HL-60/S4 treated with phorbol 12-myristate 13-acetate at 8.2 ng/mL for 4 days and 3 days (cell line): ENCODE data around the gene RAD1.

ENCODE experiments used
- in situ Hi-C: fragments of 300-500 bp; cut with MboI; formaldehyde crosslinking; loops from 2 replicates; pipeline ENCODE4 v1.15.0; 2022; ENCODE audit warnings: low sequenced_read_pairs

RAD1 gene

GRCh38 chr5:34916518-34916917, 1.2 kb upstream of the RAD1 start:
- in situ Hi-C loops: no loop called here

- in situ Hi-C loops: no loop called here
Observed at GRCh38 chr5:34915856-34916192, 520 bp upstream of the RAD1 start.

- in situ Hi-C loops: no loop called here
Observed at GRCh38 chr5:34914671-34915138, 599 bp downstream of the RAD1 start.

GRCh38 chr5:34913072-34913471, 2.2 kb downstream of the RAD1 start:
- in situ Hi-C loops: no loop called here

GRCh38 chr5:34905564-34905963, 9.7 kb downstream of the RAD1 start:
- in situ Hi-C loops: no loop called here

GRCh38 chr5:34903260-34903659, 12.0 kb downstream of the RAD1 start:
- in situ Hi-C loops: no loop called here

GRCh38 chr5:34900652-34901051, 14.7 kb downstream of the RAD1 start:
- in situ Hi-C loops: no loop called here

GRCh38 chr5:34899066-34899465, 16.2 kb downstream of the RAD1 start:
- in situ Hi-C loops: loop anchor here (25.0 kb wide), 1 partner anchor 412 kb away; no protein-coding TSS in a partner anchor

- in situ Hi-C loops: loop anchor here (25.0 kb wide), 1 partner anchor 411 kb away; no protein-coding TSS in a partner anchor
Observed at GRCh38 chr5:34898258-34898895, 16.9 kb downstream of the RAD1 start.

GRCh38 chr5:34897646-34898045, 17.7 kb downstream of the RAD1 start:
- in situ Hi-C loops: loop anchor here (25.0 kb wide), 1 partner anchor 410 kb away; no protein-coding TSS in a partner anchor

- in situ Hi-C loops: loop anchor here (25.0 kb wide), 1 partner anchor 409 kb away; no protein-coding TSS in a partner anchor
Observed at GRCh38 chr5:34895641-34896419, 19.5 kb downstream of the RAD1 start.

GRCh38 chr5:34894716-34895115, 20.6 kb downstream of the RAD1 start:
- in situ Hi-C loops: loop anchor here (25.0 kb wide), 1 partner anchor 407 kb away; no protein-coding TSS in a partner anchor

GRCh38 chr5:34892414-34892813, 22.9 kb downstream of the RAD1 start:
- in situ Hi-C loops: loop anchor here (25.0 kb wide), 1 partner anchor 405 kb away; no protein-coding TSS in a partner anchor

- in situ Hi-C loops: loop anchor here (25.0 kb wide), 1 partner anchor 405 kb away; no protein-coding TSS in a partner anchor
Observed at GRCh38 chr5:34891981-34892380, 23.3 kb downstream of the RAD1 start.

GRCh38 chr5:34889394-34889793, 25.9 kb downstream of the RAD1 start:
- in situ Hi-C loops: loop anchor here (25.0 kb wide), 1 partner anchor 402 kb away; no protein-coding TSS in a partner anchor

- in situ Hi-C loops: loop anchor here (25.0 kb wide), 1 partner anchor 399 kb away; no protein-coding TSS in a partner anchor
Observed at GRCh38 chr5:34886392-34887119, 28.7 kb downstream of the RAD1 start.

- in situ Hi-C loops: loop anchor here (25.0 kb wide), 1 partner anchor 394 kb away; no protein-coding TSS in a partner anchor
Observed at GRCh38 chr5:34881246-34881645, 34.1 kb downstream of the RAD1 start.

GRCh38 chr5:34876275-34876674, 39.0 kb downstream of the RAD1 start:
- in situ Hi-C loops: loop anchor here (25.0 kb wide), 1 partner anchor 389 kb away; no protein-coding TSS in a partner anchor

- in situ Hi-C loops: no loop called here
Observed at GRCh38 chr5:34870382-34870781, 44.9 kb downstream of the RAD1 start.

- in situ Hi-C loops: no loop called here
Observed at GRCh38 chr5:34869256-34869655, 46.0 kb downstream of the RAD1 start.

GRCh38 chr5:34868791-34869190, 46.5 kb downstream of the RAD1 start:
- in situ Hi-C loops: no loop called here
